ENCODE data around the gene ZNF805. TPM values are rescaled to one million over a fixed set of nuclear protein-coding genes. Genes with fewer than 3 reads are reported as not detected.

The ZNF805 gene
- total RNA-seq, 1 experiment from 2014 or later: 9.2 TPM

GRCh38 chr19:57269515-57270250 lies 29.3 kb downstream of the ZNF805 start:
- Histone ChIP-seq H2AFZ (ENCODE audit: low read depth, low read length, poor library complexity, severe bottlenecking) (no peak overlapping the region), H3K4me1 (ENCODE audit: control insufficient read depth in 1 of 2, insufficient read depth in 2 of 2, low read length in 2 of 2) (no peaks in the 10 kb centered on the region), H3K9ac (ENCODE audit: low read length) (no peak overlapping the region), H3K9me3 (ENCODE audit: control insufficient read depth in 1 of 2, insufficient read depth in 1 of 2, low read depth in 1 of 2, low read length in 2 of 2) (no peaks in the 10 kb centered on the region), H3K27me3 (ENCODE audit: insufficient read depth, low read length) (no peaks in the 10 kb centered on the region), H3K36me3 (ENCODE audit: control insufficient read depth in 1 of 2, insufficient read depth in 2 of 2, low read length in 2 of 2) (no peaks in the 10 kb centered on the region), H3K4me2 (ENCODE audit: low read length) (no peak overlapping the region), H3K9me2 (ENCODE audit: insufficient read depth) (no peaks in the 10 kb centered on the region), H4K20me1 (ENCODE audit: insufficient read depth) (no peaks in the 10 kb centered on the region), H3K27ac (ENCODE audit: low read depth, low read length) (no peak overlapping the region), H3K79me2 (ENCODE audit: insufficient read depth, low read length) (no peaks in the 10 kb centered on the region), H3K4me3 (replicated peaks in 1 of 2; ENCODE audit: low read depth in 1 of 2, low read length in 2 of 2) (no peak overlapping the region)
- intact Hi-C loops (cut with micrococcal nuclease): no loop called here
- ATAC-seq (no peak), DNase-seq (ENCODE audit: low read depth, low spot score) (no peak)
- RAD21 ChIA-PET (ENCODE audit: low non-redundant PET in 1 of 2, low total read pairs in 2 of 2, uncharacterized antibody in 2 of 2, unreplicated experiment in 2 of 2): interaction anchor here in 1 of 2 experiments (0.6 kb wide), 1 partner anchor 73 kb away, joined by 3 read pairs; no protein-coding TSS in a partner anchor
- TF ChIP-seq, protein P1, sequence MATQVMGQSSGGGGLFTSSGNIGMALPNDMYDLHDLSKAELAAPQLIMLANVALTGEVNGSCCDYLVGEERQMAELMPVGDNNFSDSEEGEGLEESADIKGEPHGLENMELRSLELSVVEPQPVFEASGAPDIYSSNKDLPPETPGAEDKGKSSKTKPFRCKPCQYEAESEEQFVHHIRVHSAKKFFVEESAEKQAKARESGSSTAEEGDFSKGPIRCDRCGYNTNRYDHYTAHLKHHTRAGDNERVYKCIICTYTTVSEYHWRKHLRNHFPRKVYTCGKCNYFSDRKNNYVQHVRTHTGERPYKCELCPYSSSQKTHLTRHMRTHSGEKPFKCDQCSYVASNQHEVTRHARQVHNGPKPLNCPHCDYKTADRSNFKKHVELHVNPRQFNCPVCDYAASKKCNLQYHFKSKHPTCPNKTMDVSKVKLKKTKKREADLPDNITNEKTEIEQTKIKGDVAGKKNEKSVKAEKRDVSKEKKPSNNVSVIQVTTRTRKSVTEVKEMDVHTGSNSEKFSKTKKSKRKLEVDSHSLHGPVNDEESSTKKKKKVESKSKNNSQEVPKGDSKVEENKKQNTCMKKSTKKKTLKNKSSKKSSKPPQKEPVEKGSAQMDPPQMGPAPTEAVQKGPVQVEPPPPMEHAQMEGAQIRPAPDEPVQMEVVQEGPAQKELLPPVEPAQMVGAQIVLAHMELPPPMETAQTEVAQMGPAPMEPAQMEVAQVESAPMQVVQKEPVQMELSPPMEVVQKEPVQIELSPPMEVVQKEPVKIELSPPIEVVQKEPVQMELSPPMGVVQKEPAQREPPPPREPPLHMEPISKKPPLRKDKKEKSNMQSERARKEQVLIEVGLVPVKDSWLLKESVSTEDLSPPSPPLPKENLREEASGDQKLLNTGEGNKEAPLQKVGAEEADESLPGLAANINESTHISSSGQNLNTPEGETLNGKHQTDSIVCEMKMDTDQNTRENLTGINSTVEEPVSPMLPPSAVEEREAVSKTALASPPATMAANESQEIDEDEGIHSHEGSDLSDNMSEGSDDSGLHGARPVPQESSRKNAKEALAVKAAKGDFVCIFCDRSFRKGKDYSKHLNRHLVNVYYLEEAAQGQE (IDR thresholded peaks at IDR 0.05; ENCODE audit: low read depth): no peak
- TF ChIP-seq ZFX (IDR thresholded peaks at IDR 0.05) (no peak), FOSL1 (IDR thresholded peaks at IDR 0.05; ENCODE audit: low read depth) (no peak), ELF1 (IDR thresholded peaks at IDR 0.05; ENCODE audit: borderline replicate concordance, low read depth) (no peak), EZH2 (IDR thresholded peaks at IDR 0.05) (no peak), MAX (IDR thresholded peaks at IDR 0.05) (no peak), RAD21 (IDR thresholded peaks at IDR 0.05; ENCODE audit: low read depth) (no peak), POLR2AphosphoS5 (IDR thresholded peaks at IDR 0.05; ENCODE audit: low read depth, low read length) (no peak), YY1 (IDR thresholded peaks at IDR 0.05; ENCODE audit: extremely low read depth, insufficient replicate concordance, low read depth, low read length) (no peak), EGR1 (IDR thresholded peaks at IDR 0.05; ENCODE audit: low read depth) (no peak), POLR2A (IDR thresholded peaks at IDR 0.05; ENCODE audit: borderline replicate concordance, extremely low read depth, insufficient read depth, insufficient read length) (no peak), SIN3A (IDR thresholded peaks at IDR 0.05; ENCODE audit: low read depth) (no peak), SRF (IDR thresholded peaks at IDR 0.05; ENCODE audit: low read depth) (no peak), TCF7L2 (IDR thresholded peaks at IDR 0.05; ENCODE audit: borderline replicate concordance, extremely low read depth, insufficient read depth, insufficient read length) (no peak), JUND (IDR thresholded peaks at IDR 0.05) (no peak), CEBPB (IDR thresholded peaks at IDR 0.05; ENCODE audit: low read depth) (no peak), ZNF274 (IDR thresholded peaks at IDR 0.05; ENCODE audit: low read depth, low read length) (no peak)
- TF ChIP-seq, protein P2, sequence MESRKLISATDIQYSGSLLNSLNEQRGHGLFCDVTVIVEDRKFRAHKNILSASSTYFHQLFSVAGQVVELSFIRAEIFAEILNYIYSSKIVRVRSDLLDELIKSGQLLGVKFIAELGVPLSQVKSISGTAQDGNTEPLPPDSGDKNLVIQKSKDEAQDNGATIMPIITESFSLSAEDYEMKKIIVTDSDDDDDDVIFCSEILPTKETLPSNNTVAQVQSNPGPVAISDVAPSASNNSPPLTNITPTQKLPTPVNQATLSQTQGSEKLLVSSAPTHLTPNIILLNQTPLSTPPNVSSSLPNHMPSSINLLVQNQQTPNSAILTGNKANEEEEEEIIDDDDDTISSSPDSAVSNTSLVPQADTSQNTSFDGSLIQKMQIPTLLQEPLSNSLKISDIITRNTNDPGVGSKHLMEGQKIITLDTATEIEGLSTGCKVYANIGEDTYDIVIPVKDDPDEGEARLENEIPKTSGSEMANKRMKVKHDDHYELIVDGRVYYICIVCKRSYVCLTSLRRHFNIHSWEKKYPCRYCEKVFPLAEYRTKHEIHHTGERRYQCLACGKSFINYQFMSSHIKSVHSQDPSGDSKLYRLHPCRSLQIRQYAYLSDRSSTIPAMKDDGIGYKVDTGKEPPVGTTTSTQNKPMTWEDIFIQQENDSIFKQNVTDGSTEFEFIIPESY (IDR thresholded peaks at IDR 0.05; ENCODE audit: extremely low read depth, insufficient replicate concordance, low read length): no peak
- TF ChIP-seq, protein P3, sequence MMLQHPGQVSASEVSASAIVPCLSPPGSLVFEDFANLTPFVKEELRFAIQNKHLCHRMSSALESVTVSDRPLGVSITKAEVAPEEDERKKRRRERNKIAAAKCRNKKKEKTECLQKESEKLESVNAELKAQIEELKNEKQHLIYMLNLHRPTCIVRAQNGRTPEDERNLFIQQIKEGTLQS (IDR thresholded peaks at IDR 0.05): no peak
- CTCF ChIA-PET: no interaction called here
- no TSS peak for BruUV-seq (replicated peaks)
- POLR2A ChIA-PET: no interaction called here

All from HCT116 (cell line).